HepG2 (cell line): ENCODE data around the gene ASIC2. TPM values are rescaled to one million over a fixed set of nuclear protein-coding genes. Genes with fewer than 3 reads are reported as not detected.

Source experiments
- ATAC-seq: fragments of 200-7000 bp; cut with Tn5 transposase; 3 replicates; pipeline ENCODE4 v1.9.1; 2020; ENCODE audit warnings: mild to moderate bottlenecking, moderate library complexity
- BruUV-seq: library from RNA; stranded (reverse); fragments of 400-500 nt; replicated peaks from 2 replicates; lab custom pipeline; 2021; lab: Mats Ljungman, UMichigan
- CTCF ChIA-PET: fragments of 300-600 bp; formaldehyde crosslinking; extraction: SDS; loops from one replicate; lab custom pipeline; 2021; ENCODE audit warnings: low total read pairs, inconsistent platforms, low intra/inter-chr PET ratio; lab: Yijun Ruan, JAX
- POLR2A ChIA-PET: fragments of 350-600 bp; sonication (Branson Sonifier 250); formaldehyde crosslinking; loops from one replicate; lab custom pipeline; 2020; ENCODE audit warnings: antibody characterized with exemption, inconsistent platforms; lab: Yijun Ruan, JAX
- DNase-seq: peaks from one replicate; pipeline ENCODE4 v3.0.0-alpha.2; 2015; ENCODE audit warnings: low spot score
- FAIRE-seq: peaks from 3 replicates; lab custom pipeline; 2011; peaks lifted over from hg19 to GRCh38; lab: Jason Lieb, UNC
- H2AFZ ChIP-seq: one replicate; pipeline ENCODE4 v1.6.1; 2011; ENCODE audit warnings: low read length, inconsistent platforms
- H3K27ac ChIP-seq: fragments of 300-600 bp; 3 replicates; pipeline ENCODE4 v1.8.0; 2011; ENCODE audit warnings: mixed run types, mild to moderate bottlenecking, mixed read lengths, low read length, inconsistent platforms; ENCODE audit not compliant: insufficient read depth; ENCODE audit errors: extremely low read length
- H3K27me3 ChIP-seq, 2 experiments: fragments of 200-600 bp in 1 of 2; 2 replicates in 1 of 2; 3 replicates in 1 of 2; pipeline versions ENCODE4 v1.6.0 to v1.8.0; 2011; ENCODE audit warnings: low read length in 2 of 2, mild to moderate bottlenecking in 2 of 2, moderate library complexity in 2 of 2, inconsistent platforms in 1 of 2; ENCODE audit not compliant: insufficient read depth in 2 of 2, control insufficient read depth in 1 of 2
- H3K36me3 ChIP-seq, 2 experiments: fragments of 200-600 bp in 1 of 2; replicated peaks in 1 of 2; 2 replicates in 1 of 2; 3 replicates in 1 of 2; pipeline versions ENCODE4 v1.5.1 to v1.8.0; 2011; ENCODE audit warnings: low read length in 2 of 2, inconsistent platforms in 1 of 2; ENCODE audit not compliant: insufficient read depth in 2 of 2, control insufficient read depth in 1 of 2
- H3K4me1 ChIP-seq: 2 replicates; pipeline ENCODE4 v1.5.1; 2012; ENCODE audit warnings: low read length, inconsistent platforms; ENCODE audit not compliant: insufficient read depth
- H3K4me2 ChIP-seq: 2 replicates; pipeline ENCODE4 v1.6.0; 2011; ENCODE audit warnings: low read depth, low read length, inconsistent platforms
- H3K4me3 ChIP-seq, 3 experiments: fragments of 200-600 bp in 1 of 3; sonication (generic), shearing (Covaris generic) in 1 of 3; replicated peaks in 1 of 3; 2 replicates each; pipeline ENCODE4 v1.5.1; 2011 to 2016; ENCODE audit warnings: low read length in 3 of 3, inconsistent platforms in 2 of 3, low read depth in 2 of 3, mild to moderate bottlenecking in 2 of 3, control low read depth in 1 of 3, mixed read lengths in 1 of 3; ENCODE audit not compliant: insufficient read depth in 1 of 3
- H3K79me2 ChIP-seq: one replicate; pipeline ENCODE4 v1.6.1; 2011; ENCODE audit warnings: low read length, inconsistent platforms; ENCODE audit not compliant: insufficient read depth
- H3K9ac ChIP-seq: 2 replicates; pipeline ENCODE4 v1.6.0; 2011; ENCODE audit warnings: mild to moderate bottlenecking, low read depth, low read length, inconsistent platforms; ENCODE audit not compliant: insufficient read depth
- H3K9me3 ChIP-seq: 2 replicates; pipeline ENCODE4 v1.5.1; 2012; ENCODE audit warnings: mild to moderate bottlenecking, low read length
- H4K20me1 ChIP-seq: 2 replicates; pipeline ENCODE4 v1.6.0; 2011; ENCODE audit warnings: inconsistent platforms, mild to moderate bottlenecking, low read length, moderate library complexity; ENCODE audit not compliant: insufficient read depth
- FIP1L1 ChIP-seq: fragments of 200-400 bp; formaldehyde crosslinking; IDR thresholded peaks from 2 replicates; pipeline ENCODE4 v1.6.1; 2018; ENCODE audit warnings: low read depth, mild to moderate bottlenecking, low read length, moderate library complexity, borderline replicate concordance; ENCODE audit not compliant: insufficient read depth
- ISL2 ChIP-seq: sonication (generic); formaldehyde crosslinking; IDR thresholded peaks from 2 replicates; pipeline ENCODE4 v1.5.0; 2020; ENCODE audit warnings: missing genetic modification reagents
- KAT7 ChIP-seq: IDR thresholded peaks from 2 replicates; pipeline ENCODE4 v1.6.1; 2018; ENCODE audit warnings: borderline replicate concordance, missing compliant biosample characterization
- NFYB ChIP-seq: sonication (generic); formaldehyde crosslinking; IDR thresholded peaks from 2 replicates; pipeline ENCODE4 v1.4.0; 2020; ENCODE audit warnings: missing genetic modification reagents
- TCF7L2 ChIP-seq: IDR thresholded peaks from 2 replicates; pipeline ENCODE4 v1.6.1; 2011; ENCODE audit warnings: mild to moderate bottlenecking, low read depth, low read length, moderate library complexity
- THRA ChIP-seq: sonication (generic); formaldehyde crosslinking; IDR thresholded peaks from 2 replicates; pipeline ENCODE4 v1.4.0; 2020; ENCODE audit warnings: missing genetic modification reagents, borderline replicate concordance
- ZNF569 ChIP-seq: sonication (generic); formaldehyde crosslinking; IDR thresholded peaks from 2 replicates; pipeline ENCODE4 v1.5.0; 2020; ENCODE audit warnings: mild to moderate bottlenecking, missing genetic modification reagents, moderate library complexity, borderline replicate concordance
- ZNF724P ChIP-seq: sonication (generic); formaldehyde crosslinking; IDR thresholded peaks from 2 replicates; pipeline ENCODE4 v1.8.0; 2022; ENCODE audit warnings: missing genetic modification reagents, borderline replicate concordance
- WGBS: methylation state at CpG from one replicate; pipeline ENCODE4 v1.1.6; 2017; ENCODE audit warnings: low lambda C conversion rate; 5-methylcytosine and 5-hydroxymethylcytosine counted together
- in situ Hi-C: cut with HindIII; loops from 2 replicates; pipeline ENCODE4 v1.10.0; 2017; ENCODE audit warnings: low pct_unique_long_range_greater_than_20kb; ENCODE audit not compliant: extremely low pct_ligation_motif_present
- intact Hi-C: fragments of 100-400 bp; cut with micrococcal nuclease; formaldehyde crosslinking; loops from one replicate; pipeline ENCODE4 v1.10.0; 2022; ENCODE audit not compliant: unreplicated experiment
- polyA plus RNA-seq, 8 experiments: library from polyadenylated mRNA; depleted of rRNA in 3 of 8; stranded (reverse) in 7 of 8; unstranded in 1 of 8; fragments of >200 nt; fragmentation: Illumina TruSeq in 4 of 8; extraction: Trizol in 4 of 8; gene quantifications; 2 replicates each; pipeline versions ENCODE4 v1.2.1 to v1.2.3, GENCODE V29; 2011 to 2016; ENCODE audit warnings: low read depth in 4 of 8, missing spikeins in 1 of 8, mixed read lengths in 1 of 8; ENCODE audit not compliant: insufficient read depth in 1 of 8
- total RNA-seq, 5 experiments: library from RNA; depleted of rRNA; stranded (reverse); fragments of >200 nt; fragmentation: Illumina TruSeq; extraction: Trizol; gene quantifications; 2 replicates each; pipeline ENCODE4 v1.2.3, GENCODE V29; 2016; ENCODE audit warnings: low read depth in 1 of 5

Gene ASIC2
- total and polyA plus RNA-seq, 2 of the 13 experiments (the other 11 are each of a cell fraction or from before 2014, with no cell fraction given), result not detected

- ChIA-PET CTCF (no interaction called here), POLR2A (no interaction called here)
- Histone ChIP-seq H4K20me1 (no peaks in the 10 kb centered on the region), H3K79me2 (no peaks in the 10 kb centered on the region), H3K9ac (no peak overlapping the region), H2AFZ (no peak overlapping the region), H3K4me3 (no peak overlapping the region), H3K9me3 (no peaks in the 10 kb centered on the region), H3K4me1 (no peaks in the 10 kb centered on the region), H3K4me2 (no peak overlapping the region), H3K36me3 (no peaks in the 10 kb centered on the region), H3K27me3 (peaks cover 1 to 11% of the 10 kb centered on the region in 2 experiments; a peak in 2 of 5 replicates), H3K27ac (no peak overlapping the region)
- no peak for TF ChIP-seq THRA (CRISPR knock-in tag)
- TF ChIP-seq TCF7L2, result no peak
- no peak for TF ChIP-seq ZNF724P
- no peak for TF ChIP-seq FIP1L1
- TF ChIP-seq KAT7 (CRISPR knock-in tag), result no peak
- TF ChIP-seq ZNF569 (CRISPR knock-in tag), result no peak
- TF ChIP-seq ISL2 (CRISPR knock-in tag), result no peak
- no peak for TF ChIP-seq NFYB (CRISPR knock-in tag)
- intact Hi-C loops, result no loop called here
- DNase-seq (no peak), ATAC-seq (no peak), FAIRE-seq (no peak)
- no TSS peak for BruUV-seq
- in situ Hi-C loops, result no loop called here
- WGBS, result 0% methylated on average over 5 of the region's 5 CpGs
These were observed 25.1 kb downstream of the ASIC2 start for GRCh38 chr17:33267851-33268548.
